K562 (cell line): ENCODE measurements around the gene NELL1. TPM values are rescaled to one million over a fixed set of nuclear protein-coding genes. Genes with fewer than 3 reads are reported as not detected.

Source experiments
- CCNT2 ChIP-seq: IDR thresholded peaks from 2 replicates; pipeline ENCODE4 v1.6.1; 2011; ENCODE audit warnings: borderline replicate concordance, low read depth, mild to moderate bottlenecking, moderate library complexity, mixed read lengths, low read length; ENCODE audit not compliant: insufficient read length; ENCODE audit errors: extremely low read depth
- CHD4 ChIP-seq: fragments of 200-600 bp; sonication (generic); IDR thresholded peaks from 3 replicates; pipeline ENCODE4 v1.6.1; 2012; ENCODE audit warnings: low read depth, mild to moderate bottlenecking, mixed read lengths, low read length, inconsistent platforms; ENCODE audit not compliant: insufficient read depth, insufficient replicate concordance, poor library complexity, severe bottlenecking
- FIP1L1 ChIP-seq: fragments of 200-400 bp; formaldehyde crosslinking; IDR thresholded peaks from 2 replicates; pipeline ENCODE4 v1.6.1; 2018; ENCODE audit warnings: mild to moderate bottlenecking, low read depth, low read length; ENCODE audit not compliant: poor library complexity, severe bottlenecking
- FOS ChIP-seq: IDR thresholded peaks from 3 replicates; pipeline ENCODE4 v1.6.1; 2011; ENCODE audit not compliant: insufficient read length; ENCODE audit errors: extremely low read depth
- GATAD2B ChIP-seq: fragments of 450-650 bp; IDR thresholded peaks from 2 replicates; pipeline ENCODE4 v1.6.1; 2017; ENCODE audit warnings: mild to moderate bottlenecking, borderline replicate concordance
- HLTF ChIP-seq: fragments of 450-650 bp; IDR thresholded peaks from 2 replicates; pipeline ENCODE4 v1.6.1; 2016
- HOXB6 ChIP-seq: fragments of 250-450 bp; sonication (Bioruptor Pico); IDR thresholded peaks from 2 replicates; pipeline ENCODE4 v1.5.1; 2022; ENCODE audit warnings: mild to moderate bottlenecking, borderline replicate concordance
- KDM2B ChIP-seq: fragments of 250-450 bp; sonication (Bioruptor Pico); IDR thresholded peaks from 2 replicates; pipeline ENCODE4 v1.8.0; 2021; ENCODE audit warnings: mild to moderate bottlenecking, moderate library complexity
- U2AF2 ChIP-seq: fragments of 200-400 bp; formaldehyde crosslinking; optimal IDR thresholded peaks from 2 replicates; pipeline ENCODE3; 2017; ENCODE audit warnings: low read depth, mild to moderate bottlenecking, low read length
- ZFPM2 ChIP-seq: fragments of 250-450 bp; sonication (Bioruptor Pico); IDR thresholded peaks from 2 replicates; pipeline ENCODE4 v1.5.1; 2022; ENCODE audit warnings: mild to moderate bottlenecking
- ZNF354B ChIP-seq: fragments of 250-450 bp; sonication (Bioruptor Pico); IDR thresholded peaks from 2 replicates; pipeline ENCODE4 v1.4.0; 2020
- ZNF586 ChIP-seq: fragments of 450-650 bp; formaldehyde crosslinking; conservative IDR thresholded peaks from 2 replicates; pipeline ENCODE4 v1.4.0; 2020; ENCODE audit warnings: mild to moderate bottlenecking, moderate library complexity
- ZNF644 ChIP-seq: fragments of 200-800 bp; sonication (Bioruptor generic); IDR thresholded peaks from 2 replicates; pipeline ENCODE4 v1.6.1; 2016; ENCODE audit warnings: low read depth, missing genetic modification characterization, missing compliant biosample characterization
- polyA plus RNA-seq, 8 experiments: library from polyadenylated mRNA; depleted of rRNA in 4 of 8; stranded (reverse) in 5 of 8; unstranded in 3 of 8; fragments of >200 nt; fragmentation: Nextera tagmentation in 2 of 8; fragmentation: Illumina TruSeq in 1 of 8; extraction: Ambion mirVana in 2 of 8; extraction: Trizol in 1 of 8; gene quantifications; 2 replicates each; pipeline versions ENCODE4 v1.2.1 to v1.2.3, GENCODE V29; 2011 to 2014; ENCODE audit warnings: inconsistent platforms in 1 of 8, missing spikeins in 1 of 8
- total RNA-seq, 7 experiments: library from RNA; depleted of rRNA in 6 of 7; stranded (reverse); fragments of >200 nt in 6 of 7; fragmentation: Illumina TruSeq in 2 of 7; extraction: Trizol in 2 of 7; gene quantifications; 2 replicates each; pipeline versions ENCODE4 v1.2.1 to v1.2.3, GENCODE V29; 2011 to 2021; ENCODE audit warnings: low replicate concordance in 1 of 7
- TF ChIP-seq, protein P1 (sequence below), 2 experiments: IDR thresholded peaks; 2 replicates each; pipeline ENCODE4 v1.6.1; 2011; ENCODE audit warnings: borderline replicate concordance in 1 of 2, control low read depth in 1 of 2, low read depth in 1 of 2, low read length in 1 of 2, mild to moderate bottlenecking in 1 of 2, mixed read lengths in 1 of 2, moderate library complexity in 1 of 2; ENCODE audit not compliant: insufficient read depth in 1 of 2, insufficient read length in 1 of 2, poor library complexity in 1 of 2, severe bottlenecking in 1 of 2; ENCODE audit errors: extremely low read depth in 1 of 2
- TF ChIP-seq, protein P2 (sequence below): sonication (generic); formaldehyde crosslinking; IDR thresholded peaks from 2 replicates; pipeline ENCODE4 v1.8.1; 2023; ENCODE audit warnings: mild to moderate bottlenecking, missing genetic modification reagents

The NELL1 gene
- total and polyA plus RNA-seq, 9 of the 15 experiments (the other 6 are each of a cell fraction or from before 2014, with no cell fraction given): not detected

- TF ChIP-seq FOS: no peak
- TF ChIP-seq FIP1L1: no peak
- no peak for TF ChIP-seq HOXB6 (CRISPR knock-in tag)
- no peak for TF ChIP-seq CHD4
- TF ChIP-seq KDM2B (CRISPR knock-in tag): no peak
- no peak for TF ChIP-seq U2AF2
- TF ChIP-seq, protein P1, sequence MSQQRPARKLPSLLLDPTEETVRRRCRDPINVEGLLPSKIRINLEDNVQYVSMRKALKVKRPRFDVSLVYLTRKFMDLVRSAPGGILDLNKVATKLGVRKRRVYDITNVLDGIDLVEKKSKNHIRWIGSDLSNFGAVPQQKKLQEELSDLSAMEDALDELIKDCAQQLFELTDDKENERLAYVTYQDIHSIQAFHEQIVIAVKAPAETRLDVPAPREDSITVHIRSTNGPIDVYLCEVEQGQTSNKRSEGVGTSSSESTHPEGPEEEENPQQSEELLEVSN (IDR thresholded peaks at IDR 0.05; ENCODE audit: borderline replicate concordance in 1 of 2, extremely low read depth in 1 of 2, insufficient read depth in 1 of 2, insufficient read length in 1 of 2, low read depth in 1 of 2, low read length in 1 of 2, poor library complexity in 1 of 2, severe bottlenecking in 1 of 2): no peak
- TF ChIP-seq ZNF644 (tag): no peak
- TF ChIP-seq GATAD2B: no peak
- no peak for TF ChIP-seq ZNF586 (CRISPR knock-in tag)
- TF ChIP-seq, protein P2, sequence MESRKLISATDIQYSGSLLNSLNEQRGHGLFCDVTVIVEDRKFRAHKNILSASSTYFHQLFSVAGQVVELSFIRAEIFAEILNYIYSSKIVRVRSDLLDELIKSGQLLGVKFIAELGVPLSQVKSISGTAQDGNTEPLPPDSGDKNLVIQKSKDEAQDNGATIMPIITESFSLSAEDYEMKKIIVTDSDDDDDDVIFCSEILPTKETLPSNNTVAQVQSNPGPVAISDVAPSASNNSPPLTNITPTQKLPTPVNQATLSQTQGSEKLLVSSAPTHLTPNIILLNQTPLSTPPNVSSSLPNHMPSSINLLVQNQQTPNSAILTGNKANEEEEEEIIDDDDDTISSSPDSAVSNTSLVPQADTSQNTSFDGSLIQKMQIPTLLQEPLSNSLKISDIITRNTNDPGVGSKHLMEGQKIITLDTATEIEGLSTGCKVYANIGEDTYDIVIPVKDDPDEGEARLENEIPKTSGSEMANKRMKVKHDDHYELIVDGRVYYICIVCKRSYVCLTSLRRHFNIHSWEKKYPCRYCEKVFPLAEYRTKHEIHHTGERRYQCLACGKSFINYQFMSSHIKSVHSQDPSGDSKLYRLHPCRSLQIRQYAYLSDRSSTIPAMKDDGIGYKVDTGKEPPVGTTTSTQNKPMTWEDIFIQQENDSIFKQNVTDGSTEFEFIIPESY (CRISPR knock-in tag): no peak
- no peak for TF ChIP-seq ZNF354B
- no peak for TF ChIP-seq HLTF
- TF ChIP-seq ZFPM2 (CRISPR knock-in tag): no peak
- TF ChIP-seq CCNT2: no peak
- TF ChIP-seq, all 486 proteins: peak for 0
Observed at GRCh38 chr11:21142007-21142406, 472.6 kb downstream of the NELL1 start (continued).
